ENCODE results near the gene IL16.

DNA sequence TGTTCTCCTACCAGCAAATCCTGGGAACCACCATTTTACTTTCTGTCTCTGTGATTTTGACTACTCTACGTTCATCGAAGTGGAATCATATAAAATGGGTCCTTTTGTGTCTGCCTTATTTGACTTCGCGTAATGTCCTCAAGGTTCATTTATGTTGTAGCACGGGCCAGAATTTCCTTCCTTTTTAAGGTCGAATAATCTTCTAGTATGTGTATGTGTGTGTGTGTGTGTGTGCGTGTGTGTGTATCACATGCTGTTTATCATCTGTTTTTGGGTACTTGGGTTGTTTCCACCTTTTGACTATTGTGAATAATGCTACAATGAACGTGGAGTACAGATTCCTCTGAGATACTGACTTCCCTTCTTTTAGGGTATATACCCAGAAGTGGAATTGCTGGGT lies 91.9 kb downstream of the IL16 start:
- TF ChIP-seq, protein P1, sequence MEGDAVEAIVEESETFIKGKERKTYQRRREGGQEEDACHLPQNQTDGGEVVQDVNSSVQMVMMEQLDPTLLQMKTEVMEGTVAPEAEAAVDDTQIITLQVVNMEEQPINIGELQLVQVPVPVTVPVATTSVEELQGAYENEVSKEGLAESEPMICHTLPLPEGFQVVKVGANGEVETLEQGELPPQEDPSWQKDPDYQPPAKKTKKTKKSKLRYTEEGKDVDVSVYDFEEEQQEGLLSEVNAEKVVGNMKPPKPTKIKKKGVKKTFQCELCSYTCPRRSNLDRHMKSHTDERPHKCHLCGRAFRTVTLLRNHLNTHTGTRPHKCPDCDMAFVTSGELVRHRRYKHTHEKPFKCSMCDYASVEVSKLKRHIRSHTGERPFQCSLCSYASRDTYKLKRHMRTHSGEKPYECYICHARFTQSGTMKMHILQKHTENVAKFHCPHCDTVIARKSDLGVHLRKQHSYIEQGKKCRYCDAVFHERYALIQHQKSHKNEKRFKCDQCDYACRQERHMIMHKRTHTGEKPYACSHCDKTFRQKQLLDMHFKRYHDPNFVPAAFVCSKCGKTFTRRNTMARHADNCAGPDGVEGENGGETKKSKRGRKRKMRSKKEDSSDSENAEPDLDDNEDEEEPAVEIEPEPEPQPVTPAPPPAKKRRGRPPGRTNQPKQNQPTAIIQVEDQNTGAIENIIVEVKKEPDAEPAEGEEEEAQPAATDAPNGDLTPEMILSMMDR (IDR thresholded peaks at IDR 0.05; ENCODE audit: insufficient read depth, low read length): no peak
- no peak for TF ChIP-seq POLR2AphosphoS5 (IDR thresholded peaks at IDR 0.05; ENCODE audit: low read depth)
- TF ChIP-seq, protein P2, sequence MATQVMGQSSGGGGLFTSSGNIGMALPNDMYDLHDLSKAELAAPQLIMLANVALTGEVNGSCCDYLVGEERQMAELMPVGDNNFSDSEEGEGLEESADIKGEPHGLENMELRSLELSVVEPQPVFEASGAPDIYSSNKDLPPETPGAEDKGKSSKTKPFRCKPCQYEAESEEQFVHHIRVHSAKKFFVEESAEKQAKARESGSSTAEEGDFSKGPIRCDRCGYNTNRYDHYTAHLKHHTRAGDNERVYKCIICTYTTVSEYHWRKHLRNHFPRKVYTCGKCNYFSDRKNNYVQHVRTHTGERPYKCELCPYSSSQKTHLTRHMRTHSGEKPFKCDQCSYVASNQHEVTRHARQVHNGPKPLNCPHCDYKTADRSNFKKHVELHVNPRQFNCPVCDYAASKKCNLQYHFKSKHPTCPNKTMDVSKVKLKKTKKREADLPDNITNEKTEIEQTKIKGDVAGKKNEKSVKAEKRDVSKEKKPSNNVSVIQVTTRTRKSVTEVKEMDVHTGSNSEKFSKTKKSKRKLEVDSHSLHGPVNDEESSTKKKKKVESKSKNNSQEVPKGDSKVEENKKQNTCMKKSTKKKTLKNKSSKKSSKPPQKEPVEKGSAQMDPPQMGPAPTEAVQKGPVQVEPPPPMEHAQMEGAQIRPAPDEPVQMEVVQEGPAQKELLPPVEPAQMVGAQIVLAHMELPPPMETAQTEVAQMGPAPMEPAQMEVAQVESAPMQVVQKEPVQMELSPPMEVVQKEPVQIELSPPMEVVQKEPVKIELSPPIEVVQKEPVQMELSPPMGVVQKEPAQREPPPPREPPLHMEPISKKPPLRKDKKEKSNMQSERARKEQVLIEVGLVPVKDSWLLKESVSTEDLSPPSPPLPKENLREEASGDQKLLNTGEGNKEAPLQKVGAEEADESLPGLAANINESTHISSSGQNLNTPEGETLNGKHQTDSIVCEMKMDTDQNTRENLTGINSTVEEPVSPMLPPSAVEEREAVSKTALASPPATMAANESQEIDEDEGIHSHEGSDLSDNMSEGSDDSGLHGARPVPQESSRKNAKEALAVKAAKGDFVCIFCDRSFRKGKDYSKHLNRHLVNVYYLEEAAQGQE (IDR thresholded peaks at IDR 0.05; ENCODE audit: insufficient replicate concordance, low read depth): no peak

All from HL-60 (cell line).